AG09309 (cell line): ENCODE data around the gene KIF9.
"Not testable (repeated sequence)": the region's sequence is repeated elsewhere in the genome, so short reads cannot be mapped to it uniquely, and the experiment has no call there.

Experiments
- DNase-seq: peaks from one replicate; pipeline ENCODE4 v3.0.0-alpha.2; 2010; ENCODE audit warnings: low read depth
- H3K4me3 ChIP-seq: 2 replicates; pipeline ENCODE4 v1.5.1; 2011; ENCODE audit warnings: mild to moderate bottlenecking, low read depth, low read length, moderate library complexity; ENCODE audit not compliant: control insufficient read depth
- CTCF ChIP-seq: IDR thresholded peaks from 2 replicates; pipeline ENCODE4 v1.5.1; 2011; ENCODE audit warnings: mild to moderate bottlenecking, low read depth, low read length, inconsistent platforms; ENCODE audit not compliant: insufficient read depth, control insufficient read depth; ENCODE audit errors: missing control alignments

The KIF9 gene

GRCh38 chr3:47221798-47222197, 60.8 kb downstream of the KIF9 start:
- no peak for DNase-seq
- TF ChIP-seq CTCF: no peak
- H3K4me3 ChIP-seq: no peak overlapping the region

GRCh38 chr3:47210863-47211405, 71.7 kb downstream of the KIF9 start:
- TF ChIP-seq CTCF: no peak
- no peak for DNase-seq
- H3K4me3 ChIP-seq: no peak overlapping the region

- not testable (repeated sequence) for H3K4me3 ChIP-seq, DNase-seq
Observed at GRCh38 chr3:47206022-47206421, 76.6 kb downstream of the KIF9 start.

- no peak for DNase-seq
Observed at GRCh38 chr3:47204875-47205274, 77.7 kb downstream of the KIF9 start.

GRCh38 chr3:47202542-47202941, 80.1 kb downstream of the KIF9 start:
- no peak for TF ChIP-seq CTCF
- no peak for DNase-seq
- H3K4me3 ChIP-seq: no peak overlapping the region

More at GRCh38 chr3:47204875-47205274, 77.7 kb downstream of the KIF9 start:
- no peak overlapping the region for H3K4me3 ChIP-seq
- TF ChIP-seq CTCF: no peak

- no peak overlapping the region for H3K4me3 ChIP-seq
- no peak for DNase-seq
Observed at GRCh38 chr3:47197287-47197686, 85.3 kb downstream of the KIF9 start.

GRCh38 chr3:47194994-47195393, 87.6 kb downstream of the KIF9 start:
- DNase-seq: no peak
- H3K4me3 ChIP-seq: no peak overlapping the region
- no peak for TF ChIP-seq CTCF

More at GRCh38 chr3:47197287-47197686, 85.3 kb downstream of the KIF9 start:
- TF ChIP-seq CTCF: no peak
